ENCODE measurements around the gene NCBP3.

Gene NCBP3

DNA sequence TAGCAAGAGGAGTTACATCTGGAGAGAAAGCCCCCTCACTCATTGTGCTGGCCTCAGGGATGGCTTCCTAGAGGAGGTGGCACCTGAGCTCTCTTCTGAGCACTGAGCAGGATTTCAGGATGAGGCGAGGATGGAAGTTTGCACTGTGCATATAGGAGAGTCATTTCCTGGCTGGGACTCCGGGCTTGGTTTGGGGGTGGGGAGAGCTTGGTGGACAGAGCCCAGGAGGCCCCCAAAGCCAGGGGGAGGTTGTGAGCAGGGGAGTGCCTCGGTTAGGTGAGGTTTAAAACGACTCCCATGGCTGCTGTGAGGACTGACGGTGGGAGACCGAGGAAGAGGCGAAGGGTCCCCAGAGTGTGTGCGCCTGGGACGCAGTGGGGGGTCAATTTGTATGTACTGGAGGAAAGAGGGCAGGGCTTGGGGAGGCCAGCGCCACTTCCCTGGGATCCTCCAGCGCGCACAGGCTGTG lies 45.6 kb upstream of the NCBP3 start:
- WGBS = 11% methylated on average over 6 of the region's 12 CpGs
- H3K18ac ChIP-seq (ENCODE audit: low read depth in 1 of 2, low read length in 2 of 2) = peak overlapping the region in 1 of 2 experiments; percentile 90
- no peaks in the 10 kb centered on the region for H3K27me3 ChIP-seq (ENCODE audit: control insufficient read depth in 1 of 2, insufficient read depth in 1 of 2, low read length in 2 of 2)
- H3K4me1 ChIP-seq (ENCODE audit: control insufficient read depth, insufficient read depth, low read depth, low read length) = peaks cover 68% of the 10 kb centered on the region
- peak overlapping the region; percentile 60 for H2AFZ ChIP-seq (ENCODE audit: low read depth, low read length)
- H2BK15ac ChIP-seq (ENCODE audit: low read depth, poor library complexity, severe bottlenecking) = no peak overlapping the region
- H4K8ac ChIP-seq (ENCODE audit: low read length) = no peak overlapping the region
- H3K9ac ChIP-seq (ENCODE audit: low read length) = peak overlapping the region; percentile 78
- no peaks in the 10 kb centered on the region for H3K9me3 ChIP-seq (ENCODE audit: control insufficient read depth, low read length)
- peak overlapping the region in 1 of 2 experiments; percentile 44 for H3K4ac ChIP-seq (ENCODE audit: low read depth in 1 of 2, low read length in 2 of 2)
- H2BK5ac ChIP-seq (ENCODE audit: low read depth, low read length, poor library complexity, severe bottlenecking) = peak overlapping the region; percentile 4
- peak overlapping the region; percentile 91 for H3K4me2 ChIP-seq (ENCODE audit: low read length, poor library complexity, severe bottlenecking)
- H3K36me3 ChIP-seq (ENCODE audit: control insufficient read depth in 1 of 2, insufficient read depth in 2 of 2, low read depth in 1 of 2, low read length in 2 of 2) = peaks cover 0 to 7% of the 10 kb centered on the region in 2 experiments
- peak overlapping the region; percentile 35 for H4K91ac ChIP-seq (ENCODE audit: low read length)
- H2BK12ac ChIP-seq (ENCODE audit: low read length in 2 of 2) = peak overlapping the region in 1 of 2 experiments; percentile 75
- peak overlapping the region in 1 of 2 experiments; percentile 60 for H3K23ac ChIP-seq (ENCODE audit: low read length in 2 of 2)
- peak overlapping the region; percentile 29 for H2AK5ac ChIP-seq (ENCODE audit: low read length, severe bottlenecking)
- no peaks in the 10 kb centered on the region for H3K79me1 ChIP-seq (replicated peaks; ENCODE audit: low read length, poor library complexity, severe bottlenecking)
- no peak overlapping the region for H3K14ac ChIP-seq (ENCODE audit: low read length in 2 of 2)
- peak overlapping the region; percentile 19 for H3K27ac ChIP-seq (ENCODE audit: low read length, poor library complexity, severe bottlenecking)
- no peak overlapping the region for H2BK120ac ChIP-seq (ENCODE audit: low read depth, low read length)
- DNase-seq = no peak
- H3K4me3 ChIP-seq (ENCODE audit: insufficient read depth in 1 of 2, low read depth in 1 of 2, low read length in 2 of 2) = peak overlapping the region; percentile 74 to 76

DNA sequence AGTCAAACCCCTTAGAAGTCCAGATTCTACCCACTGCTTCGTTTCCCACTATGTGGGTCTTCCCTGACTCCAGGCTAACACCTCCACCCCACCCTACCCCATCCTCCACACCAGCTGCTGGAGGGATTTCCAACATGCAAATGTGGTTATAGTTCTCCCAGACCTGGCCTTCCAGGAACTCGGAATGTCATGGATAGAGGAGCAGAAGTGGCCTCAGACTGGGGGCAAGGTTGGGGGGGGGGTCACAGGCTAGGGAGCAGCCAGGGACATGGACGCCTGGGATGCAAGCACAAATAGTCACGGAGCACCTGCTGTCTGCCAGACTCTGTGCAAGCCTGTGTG lies 44.8 kb upstream of the NCBP3 start:
- H3K27me3 ChIP-seq (ENCODE audit: control insufficient read depth in 1 of 2, insufficient read depth in 1 of 2, low read length in 2 of 2) = no peaks in the 10 kb centered on the region
- H3K79me1 ChIP-seq (replicated peaks; ENCODE audit: low read length, poor library complexity, severe bottlenecking) = no peaks in the 10 kb centered on the region
- H4K8ac ChIP-seq (ENCODE audit: low read length) = no peak overlapping the region
- no peak overlapping the region for H3K23ac ChIP-seq (ENCODE audit: low read length in 2 of 2)
- H3K4ac ChIP-seq (ENCODE audit: low read depth in 1 of 2, low read length in 2 of 2) = peak overlapping the region in 1 of 2 experiments; percentile 50
- peak overlapping the region; percentile 71 for H2AK5ac ChIP-seq (ENCODE audit: low read length, severe bottlenecking)
- peak overlapping the region; percentile 66 for H3K27ac ChIP-seq (ENCODE audit: low read length, poor library complexity, severe bottlenecking)
- WGBS = 57% methylated on average over 4 of the region's 4 CpGs
- no peak overlapping the region for H2BK5ac ChIP-seq (ENCODE audit: low read depth, low read length, poor library complexity, severe bottlenecking)
- no peak overlapping the region for H4K91ac ChIP-seq (ENCODE audit: low read length)
- H3K18ac ChIP-seq (ENCODE audit: low read depth in 1 of 2, low read length in 2 of 2) = peak overlapping the region in 1 of 2 experiments; percentile 90
- DNase-seq = no peak
- peak overlapping the region in 1 of 2 experiments; percentile 65 for H3K4me3 ChIP-seq (ENCODE audit: insufficient read depth in 1 of 2, low read depth in 1 of 2, low read length in 2 of 2)
- H2BK15ac ChIP-seq (ENCODE audit: low read depth, poor library complexity, severe bottlenecking) = no peak overlapping the region
- H3K4me2 ChIP-seq (ENCODE audit: low read length, poor library complexity, severe bottlenecking) = peak overlapping the region; percentile 18
- peak overlapping the region; percentile 81 for H3K9ac ChIP-seq (ENCODE audit: low read length)
- H3K9me3 ChIP-seq (ENCODE audit: control insufficient read depth, low read length) = no peaks in the 10 kb centered on the region
- peak overlapping the region; percentile 9 to 60 for H2BK12ac ChIP-seq (ENCODE audit: low read length in 2 of 2)
- H3K36me3 ChIP-seq (ENCODE audit: control insufficient read depth in 1 of 2, insufficient read depth in 2 of 2, low read depth in 1 of 2, low read length in 2 of 2) = peaks cover 0 to 7% of the 10 kb centered on the region in 2 experiments
- no peak overlapping the region for H2BK120ac ChIP-seq (ENCODE audit: low read depth, low read length)
- H3K14ac ChIP-seq (ENCODE audit: low read length in 2 of 2) = no peak overlapping the region
- H3K4me1 ChIP-seq (ENCODE audit: control insufficient read depth, insufficient read depth, low read depth, low read length) = peaks cover 73% of the 10 kb centered on the region
- H2AFZ ChIP-seq (ENCODE audit: low read depth, low read length) = no peak overlapping the region

DNA sequence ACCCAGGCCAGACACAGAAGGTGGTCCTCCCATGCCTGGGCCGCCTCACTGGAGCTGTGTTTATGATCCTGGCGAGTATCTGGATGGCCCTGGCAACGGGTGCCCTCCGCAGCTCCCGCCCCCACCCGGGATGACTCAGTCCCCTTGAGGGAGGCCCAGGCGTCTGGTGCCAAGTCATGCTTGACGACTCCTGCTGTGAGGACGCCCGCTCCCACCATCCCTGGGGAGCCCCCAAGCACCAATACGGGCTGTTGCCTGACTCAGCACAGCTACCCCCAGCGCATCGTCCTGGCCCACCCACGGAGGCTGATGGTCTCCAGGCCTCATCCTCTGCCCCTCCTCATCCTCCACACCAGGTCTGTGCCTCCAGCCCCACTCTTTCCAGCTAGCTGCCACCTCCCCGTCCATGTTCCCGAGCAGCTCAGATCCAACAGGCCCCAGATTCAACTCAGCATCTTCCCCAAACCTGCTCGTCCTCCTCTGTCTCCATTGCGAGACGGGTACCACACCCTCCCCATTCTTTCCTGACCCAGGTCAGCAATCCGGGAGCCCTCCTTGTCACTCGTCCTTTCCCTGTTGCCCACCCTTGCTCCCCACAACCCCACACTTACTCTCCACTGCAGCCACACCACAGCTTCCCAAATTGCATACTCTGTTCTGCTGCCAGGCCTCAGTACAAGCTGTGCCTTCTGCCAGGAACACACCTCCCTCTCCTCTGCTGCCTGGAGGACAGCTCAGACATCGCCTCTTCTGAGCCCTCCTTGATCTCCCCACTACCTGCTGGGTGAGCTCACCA lies 44.2 kb upstream of the NCBP3 start:
- H2BK15ac ChIP-seq (ENCODE audit: low read depth, poor library complexity, severe bottlenecking) = peak overlapping the region; percentile 13
- peak overlapping the region; percentile 87 for H4K8ac ChIP-seq (ENCODE audit: low read length)
- H3K79me1 ChIP-seq (replicated peaks; ENCODE audit: low read length, poor library complexity, severe bottlenecking) = no peaks in the 10 kb centered on the region
- no peaks in the 10 kb centered on the region for H3K27me3 ChIP-seq (ENCODE audit: control insufficient read depth in 1 of 2, insufficient read depth in 1 of 2, low read length in 2 of 2)
- 31% methylated on average over 22 of the region's 22 CpGs for WGBS
- peak overlapping the region; percentile 9 to 91 for H2BK12ac ChIP-seq (ENCODE audit: low read length in 2 of 2)
- peak overlapping the region; percentile 71 for H2AK5ac ChIP-seq (ENCODE audit: low read length, severe bottlenecking)
- H3K23ac ChIP-seq (ENCODE audit: low read length in 2 of 2) = no peak overlapping the region
- H3K4me2 ChIP-seq (ENCODE audit: low read length, poor library complexity, severe bottlenecking) = peak overlapping the region; percentile 18
- H2BK120ac ChIP-seq (ENCODE audit: low read depth, low read length) = no peak overlapping the region
- peak overlapping the region in 1 of 2 experiments; percentile 46 for H3K14ac ChIP-seq (ENCODE audit: low read length in 2 of 2)
- peak overlapping the region; percentile 73 for H3K27ac ChIP-seq (ENCODE audit: low read length, poor library complexity, severe bottlenecking)
- no peak overlapping the region for H2AFZ ChIP-seq (ENCODE audit: low read depth, low read length)
- H3K9me3 ChIP-seq (ENCODE audit: control insufficient read depth, low read length) = no peaks in the 10 kb centered on the region
- peaks cover 78% of the 10 kb centered on the region for H3K4me1 ChIP-seq (ENCODE audit: control insufficient read depth, insufficient read depth, low read depth, low read length)
- peak overlapping the region; percentile 51 for H2BK5ac ChIP-seq (ENCODE audit: low read depth, low read length, poor library complexity, severe bottlenecking)
- peak overlapping the region; percentile 56 to 61 for H3K4ac ChIP-seq (ENCODE audit: low read depth in 1 of 2, low read length in 2 of 2)
- H3K4me3 ChIP-seq (ENCODE audit: insufficient read depth in 1 of 2, low read depth in 1 of 2, low read length in 2 of 2) = peak overlapping the region in 1 of 2 experiments; percentile 65
- DNase-seq = peak; percentile 96
- H4K91ac ChIP-seq (ENCODE audit: low read length) = peak overlapping the region; percentile 76
- H3K9ac ChIP-seq (ENCODE audit: low read length) = peak overlapping the region; percentile 81
- peaks cover 0 to 9% of the 10 kb centered on the region in 2 experiments for H3K36me3 ChIP-seq (ENCODE audit: control insufficient read depth in 1 of 2, insufficient read depth in 2 of 2, low read depth in 1 of 2, low read length in 2 of 2)
- H3K18ac ChIP-seq (ENCODE audit: low read depth in 1 of 2, low read length in 2 of 2) = peak overlapping the region; percentile 34 to 90

DNA sequence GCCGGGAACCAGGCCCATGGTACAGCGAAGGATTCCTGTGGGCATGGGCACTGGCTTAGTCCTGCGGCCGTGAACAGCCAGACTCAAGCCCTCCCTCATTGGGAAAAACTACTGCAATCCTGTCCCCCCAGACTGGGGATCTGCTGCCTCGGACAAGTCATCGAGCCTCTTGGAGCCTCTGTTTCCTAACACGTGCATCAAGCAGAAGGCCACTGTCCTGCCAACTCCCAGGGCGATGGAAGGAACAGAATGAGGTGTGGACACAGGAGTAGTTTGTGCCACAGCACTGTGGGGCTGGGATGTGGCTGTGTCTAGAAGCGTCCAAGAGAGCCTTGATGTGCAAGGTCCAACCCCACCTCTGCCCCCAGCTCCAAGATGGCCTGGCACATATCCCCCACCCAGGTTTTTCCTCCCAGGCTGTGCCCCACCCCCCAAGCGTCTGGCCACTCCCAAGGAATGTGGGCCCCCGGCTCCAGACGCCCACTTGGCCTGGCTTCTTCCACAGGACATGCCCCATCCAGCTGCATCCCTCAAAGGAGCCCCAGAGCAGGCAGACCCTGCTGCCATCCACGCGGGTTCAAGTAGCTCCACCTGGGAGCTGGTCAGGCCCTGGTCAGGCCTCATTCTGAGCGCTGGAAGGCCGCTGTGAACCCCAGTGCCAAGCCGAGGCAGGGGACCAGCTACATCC lies 43.4 kb upstream of the NCBP3 start:
- Histone ChIP-seq H2AFZ (ENCODE audit: low read depth, low read length) (no peak overlapping the region), H3K27ac (ENCODE audit: low read length, poor library complexity, severe bottlenecking) (peak overlapping the region; percentile 73), H3K79me1 (replicated peaks; ENCODE audit: low read length, poor library complexity, severe bottlenecking) (no peaks in the 10 kb centered on the region), H3K4me2 (ENCODE audit: low read length, poor library complexity, severe bottlenecking) (peak overlapping the region; percentile 2), H3K9ac (ENCODE audit: low read length) (peak overlapping the region; percentile 81), H3K27me3 (ENCODE audit: control insufficient read depth in 1 of 2, insufficient read depth in 1 of 2, low read length in 2 of 2) (no peaks in the 10 kb centered on the region), H4K8ac (ENCODE audit: low read length) (peak overlapping the region; percentile 91), H4K91ac (ENCODE audit: low read length) (peak overlapping the region; percentile 89), H3K4ac (ENCODE audit: low read depth in 1 of 2, low read length in 2 of 2) (peak overlapping the region; percentile 56 to 61), H3K4me1 (ENCODE audit: control insufficient read depth, insufficient read depth, low read depth, low read length) (peaks cover 83% of the 10 kb centered on the region), H2BK12ac (ENCODE audit: low read length in 2 of 2) (peak overlapping the region; percentile 76 to 91), H3K14ac (ENCODE audit: low read length in 2 of 2) (peak overlapping the region in 1 of 2 experiments; percentile 71), H2BK5ac (ENCODE audit: low read depth, low read length, poor library complexity, severe bottlenecking) (peak overlapping the region; percentile 79), H2AK5ac (ENCODE audit: low read length, severe bottlenecking) (peak overlapping the region; percentile 11), H2BK120ac (ENCODE audit: low read depth, low read length) (peak overlapping the region; percentile 77), H2BK15ac (ENCODE audit: low read depth, poor library complexity, severe bottlenecking) (peak overlapping the region; percentile 13), H3K36me3 (ENCODE audit: control insufficient read depth in 1 of 2, insufficient read depth in 2 of 2, low read depth in 1 of 2, low read length in 2 of 2) (peaks cover 8 to 17% of the 10 kb centered on the region in 2 experiments), H3K23ac (ENCODE audit: low read length in 2 of 2) (no peak overlapping the region), H3K18ac (ENCODE audit: low read depth in 1 of 2, low read length in 2 of 2) (peak overlapping the region; percentile 89 to 90), H3K4me3 (ENCODE audit: insufficient read depth in 1 of 2, low read depth in 1 of 2, low read length in 2 of 2) (peak overlapping the region in 1 of 2 experiments; percentile 45), H3K9me3 (ENCODE audit: control insufficient read depth, low read length) (no peaks in the 10 kb centered on the region)
- 84% methylated on average over 17 of the region's 17 CpGs for WGBS
- no peak for DNase-seq
